NCI-H1436 treated with DMSO at 0.1 percent for 48 hours (cell line): ENCODE measurements around the gene ASB13.
"Not testable (repeated sequence)": the region's sequence is repeated elsewhere in the genome, so short reads cannot be mapped to it uniquely, and the experiment has no call there.

Experiments
- DNase-seq: peaks from one replicate; lab custom pipeline; 2025; lab: John Stamatoyannopoulos, UW

Gene ASB13

GRCh38 chr10:5623081-5623748 lies 43.2 kb downstream of the ASB13 start:
- DNase-seq, result no peak

DNA sequence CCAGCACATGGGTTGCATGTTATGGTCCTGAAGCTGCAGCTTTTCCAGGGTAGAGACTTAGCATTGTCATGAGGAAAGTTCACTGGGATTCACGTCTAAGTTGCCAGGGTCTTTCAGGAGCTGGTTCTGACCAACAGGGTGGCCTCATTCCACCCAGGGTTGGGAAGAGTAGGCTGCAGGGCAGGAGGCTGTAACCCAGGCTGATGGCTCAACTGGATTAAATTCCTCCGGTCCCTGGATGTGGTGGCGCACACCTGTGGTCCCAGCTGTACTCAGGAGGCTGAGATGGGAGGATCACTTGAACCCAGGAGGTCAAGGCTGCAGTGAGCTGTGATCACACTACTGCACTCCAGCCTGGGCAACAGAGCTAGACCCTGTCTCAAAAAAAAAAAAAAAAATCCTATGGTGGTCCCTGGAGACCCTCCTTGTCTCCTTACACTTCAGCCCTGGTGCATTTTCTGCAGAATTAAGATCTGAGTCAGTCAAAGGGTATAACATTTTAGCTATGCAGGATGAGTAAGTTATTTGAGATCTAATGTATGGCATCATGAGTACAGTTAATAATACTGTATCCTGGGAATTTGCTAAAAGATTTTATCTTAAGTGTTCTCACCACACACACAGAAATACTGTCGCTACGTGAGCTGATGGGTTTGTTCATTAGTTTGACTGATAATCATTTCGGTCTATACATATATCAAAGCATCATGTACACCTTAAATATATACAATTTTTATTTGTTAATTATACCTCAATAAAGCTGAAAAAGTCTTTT lies 44.0 kb downstream of the ASB13 start:
- DNase-seq, result no peak

- DNase-seq, result not testable (repeated sequence)
These were observed 45.0 kb downstream of the ASB13 start for GRCh38 chr10:5621371-5621770.

- DNase-seq, result no peak
These were observed 45.4 kb downstream of the ASB13 start for GRCh38 chr10:5620966-5621365.

DNA sequence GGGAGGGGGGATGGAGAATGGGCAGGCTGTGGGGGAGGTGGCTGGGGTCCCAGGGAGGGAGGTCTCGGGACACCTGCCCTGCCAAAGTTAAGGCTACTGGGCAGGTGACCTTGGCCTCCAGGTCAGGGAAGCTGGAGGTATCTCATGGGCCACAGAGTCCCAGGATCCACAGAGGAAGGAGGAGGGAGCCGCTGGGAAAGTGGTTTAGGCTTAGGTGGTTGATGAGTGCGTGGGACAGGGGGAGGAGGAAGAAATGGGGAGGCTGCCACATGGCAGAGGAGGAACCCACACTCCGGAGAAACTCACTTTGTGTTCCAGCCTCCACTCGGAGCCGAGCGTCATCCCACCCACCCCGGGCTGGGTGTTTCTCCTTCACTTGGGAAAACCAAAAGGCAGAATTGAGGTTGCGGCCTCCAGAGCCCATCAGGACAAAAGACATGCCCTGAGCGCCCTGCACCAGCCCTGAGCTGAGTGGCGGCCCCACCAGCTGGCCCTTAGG lies 46.1 kb downstream of the ASB13 start:
- DNase-seq, result no peak

DNA sequence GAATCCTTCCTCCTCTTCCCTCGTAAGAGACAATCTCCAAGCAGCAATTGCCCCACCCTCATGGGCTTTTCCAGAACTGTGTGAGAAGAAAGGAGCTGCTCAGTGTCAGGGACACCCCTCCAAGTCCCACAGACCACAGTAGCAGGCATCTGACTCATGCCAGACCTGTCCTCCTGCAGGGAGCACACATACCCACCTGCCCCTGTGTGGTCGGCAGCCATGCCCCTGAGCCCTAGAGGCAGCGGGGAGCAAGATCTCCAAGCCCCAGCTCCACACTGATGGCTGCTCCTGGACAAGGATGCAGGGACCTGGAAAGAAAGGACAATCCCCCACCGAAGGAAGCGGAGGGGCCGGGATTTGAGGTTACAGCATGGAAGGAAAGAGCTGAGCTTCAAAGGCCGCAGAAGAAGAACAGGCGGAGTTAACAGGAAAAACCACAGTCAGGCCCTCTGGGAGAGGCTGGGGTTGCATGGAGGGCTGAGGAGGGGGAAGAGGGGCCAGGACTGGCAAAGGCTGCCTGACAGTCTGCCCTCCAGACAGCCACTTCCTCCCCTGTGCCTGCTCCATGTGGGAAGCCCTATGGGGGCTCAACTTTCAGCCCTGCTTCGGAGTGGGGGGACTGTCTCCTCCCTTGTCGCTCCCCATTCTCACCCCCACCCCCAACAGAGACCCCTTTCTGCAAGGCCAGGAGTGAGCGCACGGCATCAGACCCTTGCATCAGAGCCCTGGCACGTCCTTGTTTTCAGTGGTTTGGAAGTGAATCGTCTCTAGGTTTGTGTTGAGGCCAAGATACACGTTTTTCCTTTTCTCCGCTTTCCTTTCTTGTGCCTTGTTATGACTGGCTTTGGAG lies 46.8 kb downstream of the ASB13 start:
- no peak for DNase-seq

DNA sequence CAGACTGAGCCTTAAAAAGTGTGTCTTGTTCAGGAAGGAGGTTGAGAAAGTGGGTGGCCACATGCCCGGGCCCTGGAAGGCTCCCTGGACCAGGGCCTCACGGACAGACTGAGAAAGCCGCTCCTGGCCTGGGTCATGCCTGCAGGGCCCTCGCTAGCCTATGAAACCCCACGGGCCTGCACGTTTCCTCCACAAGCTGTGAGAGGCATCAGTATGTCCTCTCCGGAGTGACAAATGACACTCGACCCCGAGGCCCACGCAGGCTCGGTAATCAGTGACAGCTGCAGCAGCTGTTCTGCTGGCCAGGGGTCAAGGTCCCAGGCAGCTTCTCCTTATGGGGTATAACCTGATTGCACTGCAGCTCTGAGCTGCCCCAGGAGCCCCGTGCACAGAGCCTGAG lies 47.6 kb downstream of the ASB13 start:
- DNase-seq, result no peak

GRCh38 chr10:5618042-5618441 lies 48.4 kb downstream of the ASB13 start:
- DNase-seq, result no peak

GRCh38 chr10:5617521-5617920 lies 48.9 kb downstream of the ASB13 start:
- DNase-seq, result no peak

DNA sequence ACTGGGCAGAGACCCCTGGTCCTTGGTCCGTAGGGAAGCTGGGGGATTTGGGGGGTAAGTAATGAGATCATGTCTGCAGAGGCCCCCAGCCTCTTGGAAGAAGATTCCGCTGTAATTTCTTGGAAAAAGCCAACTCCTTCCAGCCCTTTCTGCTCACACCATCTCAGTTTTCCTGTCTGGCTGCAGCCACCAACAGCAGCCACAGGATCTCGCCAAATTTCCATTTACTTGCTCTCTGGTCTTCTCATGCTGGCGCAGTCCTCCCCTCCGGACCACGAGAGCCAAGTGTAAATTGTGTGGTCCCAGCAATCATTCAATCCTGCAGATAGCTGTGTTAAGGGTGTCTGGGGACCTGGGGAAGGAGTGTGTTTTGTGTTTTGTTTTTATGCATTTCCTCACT lies 49.6 kb downstream of the ASB13 start:
- DNase-seq, result no peak

- no peak for DNase-seq
These were observed 50.3 kb downstream of the ASB13 start for GRCh38 chr10:5616046-5616445.

DNA sequence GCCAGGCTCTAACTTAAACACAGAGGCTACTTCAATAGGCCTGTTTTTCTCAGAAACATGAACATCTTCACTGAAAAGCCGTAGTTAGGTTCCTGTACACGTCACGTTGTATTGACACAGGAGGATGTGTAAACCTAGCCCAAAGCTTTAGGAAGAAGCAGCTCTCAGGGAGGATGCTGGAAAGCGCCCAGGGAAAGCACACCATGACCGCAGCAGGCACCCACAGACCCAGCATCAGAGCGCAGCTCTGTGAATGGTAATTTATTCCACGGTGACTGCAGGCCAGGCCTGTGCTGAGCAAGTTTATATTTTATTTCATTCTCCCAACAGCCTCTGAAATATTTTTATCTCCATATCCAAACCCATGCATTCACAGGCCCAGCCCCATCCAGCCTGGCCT lies 51.1 kb downstream of the ASB13 start:
- DNase-seq, result no peak

- no peak for DNase-seq
These were observed 52.2 kb downstream of the ASB13 start for GRCh38 chr10:5614155-5614721.

DNA sequence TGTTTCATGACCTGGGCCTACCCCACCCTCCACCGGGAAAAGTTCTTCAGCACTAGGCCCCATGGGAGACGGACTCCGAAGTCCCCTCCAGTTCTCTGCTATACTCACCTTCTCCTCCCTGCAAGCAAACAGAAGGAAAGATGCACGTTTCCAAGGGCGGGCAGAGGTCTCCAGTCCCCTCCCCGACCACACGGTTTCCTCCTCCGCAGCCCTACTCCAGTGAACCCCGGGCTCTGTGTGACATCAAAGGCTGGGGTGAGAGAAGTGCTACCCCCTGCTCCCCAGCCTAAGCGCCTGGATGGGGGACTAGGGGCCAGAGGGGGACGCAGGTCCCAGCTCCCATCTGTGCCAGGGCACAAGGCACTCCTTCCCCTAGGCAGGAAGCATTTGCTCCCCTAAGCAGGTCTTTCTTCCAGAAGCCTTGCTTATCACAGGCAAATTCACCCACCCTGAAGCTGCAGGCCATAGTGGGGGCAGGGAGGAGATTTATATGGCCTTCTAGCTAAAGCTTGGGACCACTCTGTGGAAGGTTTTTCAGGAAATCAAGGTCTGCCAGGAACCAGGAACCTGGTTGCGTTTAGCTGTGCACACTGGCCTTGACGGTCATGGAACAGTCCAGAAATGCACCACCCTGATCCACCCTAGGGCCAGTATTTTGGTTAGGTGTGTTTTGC lies 52.8 kb downstream of the ASB13 start:
- no peak for DNase-seq

DNA sequence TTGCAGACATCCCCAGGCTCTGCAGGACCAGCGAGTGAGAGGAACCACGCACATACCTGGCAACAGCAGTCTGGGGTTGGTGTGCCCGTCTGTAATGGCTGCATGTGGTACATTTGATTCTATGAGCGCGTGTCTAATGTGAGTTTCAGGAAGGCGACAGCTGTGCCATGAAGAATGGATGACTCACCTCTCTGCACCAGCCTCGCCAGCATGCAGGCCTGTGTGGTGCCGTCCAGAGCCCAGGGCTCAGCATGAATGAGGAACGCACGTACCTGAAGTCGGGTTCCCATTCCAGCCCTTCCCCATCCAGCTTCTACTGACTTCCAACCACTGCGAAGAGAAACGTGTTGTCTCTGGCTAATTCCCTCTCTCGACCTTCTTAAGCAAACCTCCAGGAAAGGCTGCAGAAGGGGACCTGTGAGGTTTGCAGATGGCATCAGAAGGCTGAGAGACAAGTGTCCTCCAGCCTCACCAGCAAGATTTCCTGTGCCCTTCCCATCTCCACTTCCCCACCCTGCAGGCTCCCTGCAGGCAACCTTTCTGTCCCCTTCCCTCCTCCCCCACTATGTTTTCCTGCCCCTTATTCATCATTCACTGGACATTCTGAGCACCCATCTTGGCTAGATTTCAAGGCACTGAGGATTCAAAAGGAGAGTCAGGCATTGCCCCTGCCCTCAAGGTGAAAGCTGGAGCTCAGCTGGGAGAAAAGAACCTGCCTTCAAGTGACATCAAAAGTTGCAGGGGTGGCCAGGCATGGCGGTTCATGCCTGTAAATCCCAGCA lies 54.3 kb downstream of the ASB13 start:
- no peak for DNase-seq

GRCh38 chr10:5609952-5610616 lies 56.3 kb downstream of the ASB13 start:
- no peak for DNase-seq

GRCh38 chr10:5608608-5609220 lies 57.7 kb downstream of the ASB13 start:
- DNase-seq, result no peak

DNA sequence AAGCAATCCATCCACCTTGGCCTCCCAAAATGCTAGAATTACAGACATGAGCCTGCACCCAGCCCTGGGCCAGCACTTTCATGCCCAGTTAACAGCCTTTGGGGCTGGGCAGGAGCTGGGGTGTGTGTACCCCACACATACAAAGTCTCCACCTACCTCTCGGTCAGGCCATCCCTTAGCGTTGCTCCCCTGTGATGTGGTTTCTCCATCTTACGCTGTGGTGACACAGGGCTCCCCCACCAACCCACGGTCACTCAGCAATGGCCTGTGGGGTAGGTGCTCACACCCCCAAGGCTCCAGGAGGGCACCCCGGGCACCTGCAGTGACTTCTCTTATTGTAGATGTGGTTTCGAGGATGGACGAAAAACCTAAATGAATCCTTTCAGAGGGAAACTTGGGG lies 58.8 kb downstream of the ASB13 start:
- DNase-seq, result no peak

- no peak for DNase-seq
These were observed 59.5 kb downstream of the ASB13 start for GRCh38 chr10:5606864-5607263.

- no peak for DNase-seq
These were observed 60.1 kb downstream of the ASB13 start for GRCh38 chr10:5606321-5606720.
